Peyer's patch (tissue), 4 donors: Measurements from ENCODE around the gene IMMP2L. TPM values are rescaled to one million over a fixed set of nuclear protein-coding genes. Genes with fewer than 3 reads are reported as not detected.
"Not testable (repeated sequence)": the region's sequence is repeated elsewhere in the genome, so short reads cannot be mapped to it uniquely, and the experiment has no call there.

Experiments
- DNase-seq, 3 donors: peaks; one replicate each; pipeline ENCODE4 v3.0.0-alpha.2; 2017 to 2019
- H3K27ac ChIP-seq, 4 donors: fragments of 200-600 bp; sonication (generic); one replicate each; pipeline ENCODE4 v1.5.1; 2016 to 2019
- H3K27me3 ChIP-seq, 2 donors: fragments of 200-600 bp; sonication (generic); one replicate each; pipeline ENCODE4 v1.5.1; 2019
- H3K36me3 ChIP-seq, 3 donors: fragments of 200-600 bp; sonication (generic); one replicate each; pipeline ENCODE4 v1.5.1; 2016 to 2019
- H3K4me1 ChIP-seq, 4 donors: fragments of 200-600 bp; sonication (generic); one replicate each; pipeline ENCODE4 v1.5.1; 2016 to 2019
- H3K4me3 ChIP-seq, 4 donors: fragments of 200-600 bp; sonication (generic); 1 replicate in 3 of 4; 2 replicates in 1 of 4; pipeline ENCODE4 v1.5.1; 2016 to 2019; ENCODE audit warnings: mild to moderate bottlenecking in 1 of 4
- H3K9me3 ChIP-seq, 4 donors: fragments of 200-600 bp; sonication (generic); one replicate each; pipeline ENCODE4 v1.5.1; 2016 to 2019; ENCODE audit warnings: mild to moderate bottlenecking in 1 of 4
- POLR2A ChIP-seq, 2 donors: fragments of 450-650 bp; IDR thresholded peaks; one replicate each; pipeline ENCODE4 v1.5.1; 2017; ENCODE audit warnings: antibody characterized with exemption in 2 of 2, mild to moderate bottlenecking in 2 of 2, moderate library complexity in 2 of 2
- total RNA-seq, 4 donors: library from RNA; depleted of rRNA; stranded (reverse); fragments of >200 nt; gene quantifications; one replicate each; pipeline ENCODE4 v1.1.0, GENCODE V29; 2016
- TF ChIP-seq, protein P1 (sequence below), 6 experiments: fragments of 450-650 bp in 4 of 6; fragments of 200-600 bp in 2 of 6; sonication (generic) in 1 of 6; IDR thresholded peaks; one replicate each; pipeline ENCODE4 v1.5.1; 2017 to 2019; ENCODE audit warnings: antibody characterized with exemption in 6 of 6, mild to moderate bottlenecking in 3 of 6, moderate library complexity in 1 of 6

IMMP2L gene
- total RNA-seq, 4 donors from 2014 or later: 5.1 to 16.5 (median 10.9) TPM

DNA sequence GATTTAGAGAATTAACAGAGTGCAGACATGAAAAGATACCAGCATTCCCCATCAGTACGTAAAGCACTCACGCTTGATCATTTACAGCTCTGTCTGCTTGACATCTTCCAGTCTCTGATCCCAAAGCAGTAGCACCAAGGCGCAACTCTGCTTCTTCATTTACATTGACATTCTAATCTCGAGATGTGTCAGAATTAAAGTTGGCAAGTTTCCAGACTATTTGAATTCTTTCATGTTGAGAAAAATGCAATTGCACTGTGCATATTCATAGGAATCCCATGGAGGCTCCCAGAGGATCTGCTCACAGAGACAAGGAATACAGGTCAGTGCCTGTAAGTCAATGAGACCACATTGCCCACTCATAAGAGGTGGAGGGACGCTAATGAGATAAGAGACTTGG is 287.4 kb downstream of the IMMP2L start:
- no peak for DNase-seq
- TF ChIP-seq POLR2A (IDR thresholded peaks at IDR 0.05): no peak
- TF ChIP-seq, protein P1, sequence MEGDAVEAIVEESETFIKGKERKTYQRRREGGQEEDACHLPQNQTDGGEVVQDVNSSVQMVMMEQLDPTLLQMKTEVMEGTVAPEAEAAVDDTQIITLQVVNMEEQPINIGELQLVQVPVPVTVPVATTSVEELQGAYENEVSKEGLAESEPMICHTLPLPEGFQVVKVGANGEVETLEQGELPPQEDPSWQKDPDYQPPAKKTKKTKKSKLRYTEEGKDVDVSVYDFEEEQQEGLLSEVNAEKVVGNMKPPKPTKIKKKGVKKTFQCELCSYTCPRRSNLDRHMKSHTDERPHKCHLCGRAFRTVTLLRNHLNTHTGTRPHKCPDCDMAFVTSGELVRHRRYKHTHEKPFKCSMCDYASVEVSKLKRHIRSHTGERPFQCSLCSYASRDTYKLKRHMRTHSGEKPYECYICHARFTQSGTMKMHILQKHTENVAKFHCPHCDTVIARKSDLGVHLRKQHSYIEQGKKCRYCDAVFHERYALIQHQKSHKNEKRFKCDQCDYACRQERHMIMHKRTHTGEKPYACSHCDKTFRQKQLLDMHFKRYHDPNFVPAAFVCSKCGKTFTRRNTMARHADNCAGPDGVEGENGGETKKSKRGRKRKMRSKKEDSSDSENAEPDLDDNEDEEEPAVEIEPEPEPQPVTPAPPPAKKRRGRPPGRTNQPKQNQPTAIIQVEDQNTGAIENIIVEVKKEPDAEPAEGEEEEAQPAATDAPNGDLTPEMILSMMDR (IDR thresholded peaks at IDR 0.05): no peak
- Histone ChIP-seq H3K27ac (no peak overlapping the region), H3K36me3 (no peaks in the 10 kb centered on the region), H3K9me3 (no peaks in the 10 kb centered on the region), H3K27me3 (no peaks in the 10 kb centered on the region), H3K4me1 (no peaks in the 10 kb centered on the region), H3K4me3 (no peak overlapping the region)

DNA sequence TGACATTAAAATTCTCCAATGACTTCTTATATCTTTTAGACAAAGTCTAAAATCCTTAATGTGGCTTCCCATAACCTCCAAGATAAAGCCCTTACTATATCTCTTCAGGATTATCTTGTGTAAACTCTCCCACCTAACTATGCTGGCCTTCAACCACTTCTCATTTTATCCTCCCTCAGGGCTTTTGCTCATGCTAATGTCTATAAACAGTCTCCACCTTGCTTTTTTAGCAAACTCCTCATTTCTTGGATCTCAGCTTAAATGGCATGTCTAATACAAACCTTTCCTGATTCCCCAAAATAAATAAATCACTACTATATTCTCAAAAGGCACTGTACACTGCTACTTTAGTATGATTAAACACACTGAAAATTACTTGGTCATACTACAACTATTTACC is 290.2 kb downstream of the IMMP2L start:
- no peak overlapping the region for H3K4me3 ChIP-seq
- no peak for DNase-seq
- H3K9me3 ChIP-seq: no peaks in the 10 kb centered on the region
- no peak overlapping the region for H3K27ac ChIP-seq
- TF ChIP-seq POLR2A (IDR thresholded peaks at IDR 0.05): no peak
- TF ChIP-seq, protein P1 (IDR thresholded peaks at IDR 0.05): no peak
- no peaks in the 10 kb centered on the region for H3K27me3 ChIP-seq
- H3K4me1 ChIP-seq: no peaks in the 10 kb centered on the region
- H3K36me3 ChIP-seq: no peaks in the 10 kb centered on the region

DNA sequence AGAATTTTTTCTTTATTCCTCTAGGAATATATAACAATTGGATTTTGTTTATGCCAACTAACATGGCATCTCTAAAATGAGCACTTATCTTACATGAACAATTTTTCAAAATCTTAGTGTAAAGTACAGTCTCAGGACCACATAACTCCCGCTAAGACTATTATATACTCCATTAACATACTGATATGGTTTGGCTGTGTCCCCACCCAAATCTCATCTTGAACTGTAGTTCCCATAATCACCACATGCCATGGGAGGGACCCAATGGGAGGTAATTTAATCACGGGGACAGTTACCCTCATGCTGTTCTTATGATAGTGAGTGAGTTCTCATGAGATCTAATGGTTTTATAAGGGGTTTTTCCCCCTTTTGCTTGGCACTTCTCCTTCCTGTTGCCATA is 291.5 kb downstream of the IMMP2L start:
- DNase-seq: not testable (repeated sequence)

DNA sequence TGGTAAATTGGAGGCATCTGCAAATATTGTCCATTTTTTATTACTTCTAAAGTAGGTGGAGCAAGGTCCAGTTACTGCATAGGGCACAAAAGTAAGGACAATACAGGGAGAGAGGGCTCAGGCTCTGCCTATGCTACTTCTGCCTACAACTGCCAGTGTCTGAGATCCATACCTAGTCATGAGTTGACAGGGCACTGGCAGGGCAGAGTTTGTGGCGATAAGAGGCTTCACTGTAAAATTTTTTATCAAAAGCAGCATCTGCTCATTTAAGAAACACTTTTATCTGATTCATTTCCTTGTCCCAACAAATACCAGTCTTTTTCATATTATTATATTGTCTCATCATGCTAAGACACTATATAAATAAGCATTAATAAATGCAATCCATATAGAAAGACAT is 293.4 kb downstream of the IMMP2L start:
- no peaks in the 10 kb centered on the region for H3K4me1 ChIP-seq
- no peak overlapping the region for H3K4me3 ChIP-seq
- TF ChIP-seq, protein P1 (IDR thresholded peaks at IDR 0.05): no peak
- TF ChIP-seq POLR2A (IDR thresholded peaks at IDR 0.05): no peak
- no peak overlapping the region for H3K27ac ChIP-seq
- H3K27me3 ChIP-seq: no peaks in the 10 kb centered on the region
- H3K9me3 ChIP-seq: no peaks in the 10 kb centered on the region
- DNase-seq: no peak
- H3K36me3 ChIP-seq: no peaks in the 10 kb centered on the region

More for the DNA sequence above, 291.5 kb downstream of the IMMP2L start:
- H3K36me3 ChIP-seq, H3K27me3 ChIP-seq, H3K9me3 ChIP-seq, H3K27ac ChIP-seq, H3K4me1 ChIP-seq, H3K4me3 ChIP-seq: not testable (repeated sequence)

DNA sequence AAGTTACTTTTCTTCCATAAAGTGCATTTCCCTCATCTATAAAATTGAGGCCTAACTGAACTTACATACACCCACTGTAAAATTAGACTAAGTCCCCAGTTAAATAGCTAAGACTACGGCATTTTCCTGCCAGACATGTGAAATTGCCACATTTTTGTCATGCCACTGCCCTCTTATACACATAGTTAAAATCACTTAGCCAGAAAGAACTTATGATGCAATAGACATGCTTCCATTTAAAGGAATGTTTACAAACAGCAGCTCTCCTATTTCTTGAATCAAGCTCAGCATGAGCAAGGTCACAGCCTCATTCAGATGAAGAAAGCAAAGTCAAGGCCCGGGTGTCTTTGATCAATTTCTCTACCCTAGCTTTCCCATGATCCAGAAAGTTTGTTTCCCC is 295.7 kb downstream of the IMMP2L start:
- no peaks in the 10 kb centered on the region for H3K36me3 ChIP-seq
- no peak overlapping the region for H3K27ac ChIP-seq
- TF ChIP-seq, protein P1 (IDR thresholded peaks at IDR 0.05): no peak
- no peak for TF ChIP-seq POLR2A (IDR thresholded peaks at IDR 0.05)
- no peak for DNase-seq
- no peak overlapping the region for H3K4me3 ChIP-seq
- H3K9me3 ChIP-seq: no peaks in the 10 kb centered on the region
- no peaks in the 10 kb centered on the region for H3K4me1 ChIP-seq
- no peaks in the 10 kb centered on the region for H3K27me3 ChIP-seq

DNA sequence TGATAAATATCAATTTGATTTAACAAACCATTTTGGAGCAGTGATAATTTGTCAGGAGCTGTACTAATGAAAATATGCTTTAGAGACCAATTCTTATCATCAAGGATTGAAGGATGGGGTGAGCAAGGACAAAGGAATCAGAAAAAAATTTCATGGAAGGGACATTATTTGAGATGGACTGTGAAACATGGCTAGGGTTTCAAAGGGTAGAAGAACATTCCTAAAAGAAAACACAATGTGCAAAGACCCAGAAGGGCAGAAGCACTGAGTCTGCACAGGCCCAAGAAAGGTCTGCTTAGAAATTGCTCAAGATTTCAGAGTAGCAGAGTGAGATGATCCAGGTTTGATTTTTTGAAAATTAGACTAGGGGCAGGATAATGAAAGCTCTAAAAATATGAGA is 296.9 kb downstream of the IMMP2L start:
- no peak overlapping the region for H3K4me3 ChIP-seq
- no peak for DNase-seq
- no peaks in the 10 kb centered on the region for H3K4me1 ChIP-seq
- TF ChIP-seq, protein P1 (IDR thresholded peaks at IDR 0.05): no peak
- TF ChIP-seq POLR2A (IDR thresholded peaks at IDR 0.05): no peak
- no peaks in the 10 kb centered on the region for H3K36me3 ChIP-seq
- no peaks in the 10 kb centered on the region for H3K9me3 ChIP-seq
- no peak overlapping the region for H3K27ac ChIP-seq
- no peaks in the 10 kb centered on the region for H3K27me3 ChIP-seq
